ENCODE results near the gene C22orf39. TPM values are rescaled to one million over a fixed set of nuclear protein-coding genes. Genes with fewer than 3 reads are reported as not detected.
A peak's percentile ranks its signal among the peaks of the same experiment; 100 is the strongest.
"Not testable (repeated sequence)": the region's sequence is repeated elsewhere in the genome, so short reads cannot be mapped to it uniquely, and the experiment has no call there.

The C22orf39 gene
- total and polyA plus RNA-seq, 2 donors = 34.2 to 75.0 TPM

- Histone ChIP-seq H3K4me1 (ENCODE audit: insufficient read depth) (no peaks in the 10 kb centered on the region), H3K36me3 (ENCODE audit: insufficient read depth) (peaks cover 3% of the 10 kb centered on the region), H3K27ac (ENCODE audit: low read depth) (no peak overlapping the region), H3K4me3 (ENCODE audit: low read depth, low read length) (no peak overlapping the region)
- no peak for DNase-seq (ENCODE audit: extremely low spot score)
- 79% methylated on average over 6 of the region's 6 CpGs for WGBS
Measured at GRCh38 chr22:19454156-19454555, 6.6 kb upstream of the C22orf39 start.

GRCh38 chr22:19453718-19454117, 6.2 kb upstream of the C22orf39 start:
- H3K27ac ChIP-seq (ENCODE audit: low read depth) = no peak overlapping the region
- peaks cover 3% of the 10 kb centered on the region for H3K36me3 ChIP-seq (ENCODE audit: insufficient read depth)
- no peak for DNase-seq (ENCODE audit: extremely low spot score)
- H3K4me1 ChIP-seq (ENCODE audit: insufficient read depth) = no peaks in the 10 kb centered on the region
- 97% methylated on average over 5 of the region's 5 CpGs for WGBS
- no peak overlapping the region for H3K4me3 ChIP-seq (ENCODE audit: low read depth, low read length)

GRCh38 chr22:19451570-19451969, 4.1 kb upstream of the C22orf39 start:
- no peak overlapping the region for H3K4me3 ChIP-seq (ENCODE audit: low read depth, low read length)
- no peaks in the 10 kb centered on the region for H3K4me1 ChIP-seq (ENCODE audit: insufficient read depth)
- peaks cover 1% of the 10 kb centered on the region for H3K36me3 ChIP-seq (ENCODE audit: insufficient read depth)
- 98% methylated on average over 4 of the region's 4 CpGs for WGBS
- no peak for DNase-seq (ENCODE audit: extremely low spot score)
- H3K27ac ChIP-seq (ENCODE audit: low read depth) = no peak overlapping the region

GRCh38 chr22:19450363-19451175, 3.1 kb upstream of the C22orf39 start:
- 88% methylated on average over 8 of the region's 8 CpGs for WGBS

GRCh38 chr22:19449422-19449767, 1.9 kb upstream of the C22orf39 start:
- Histone ChIP-seq H3K4me3 (ENCODE audit: low read depth, low read length) (no peak overlapping the region), H3K36me3 (ENCODE audit: insufficient read depth) (no peaks in the 10 kb centered on the region), H3K27ac (ENCODE audit: low read depth) (no peak overlapping the region), H3K4me1 (ENCODE audit: insufficient read depth) (no peaks in the 10 kb centered on the region)
- WGBS = 83% methylated on average over 2 of the region's 2 CpGs
- no peak for DNase-seq (ENCODE audit: extremely low spot score)

More at GRCh38 chr22:19450363-19451175, 3.1 kb upstream of the C22orf39 start:
- no peak overlapping the region for H3K4me3 ChIP-seq (ENCODE audit: low read depth, low read length)
- H3K27ac ChIP-seq (ENCODE audit: low read depth) = no peak overlapping the region
- H3K4me1 ChIP-seq (ENCODE audit: insufficient read depth) = no peaks in the 10 kb centered on the region
- no peak for DNase-seq (ENCODE audit: extremely low spot score)
- H3K36me3 ChIP-seq (ENCODE audit: insufficient read depth) = no peaks in the 10 kb centered on the region

GRCh38 chr22:19448739-19449421, 1.4 kb upstream of the C22orf39 start:
- Histone ChIP-seq H3K36me3 (ENCODE audit: insufficient read depth) (no peaks in the 10 kb centered on the region), H3K27ac (ENCODE audit: low read depth) (no peak overlapping the region), H3K4me1 (ENCODE audit: insufficient read depth) (no peaks in the 10 kb centered on the region), H3K4me3 (ENCODE audit: low read depth, low read length) (no peak overlapping the region)
- 74% methylated on average over 5 of the region's 5 CpGs for WGBS
- no peak for DNase-seq (ENCODE audit: extremely low spot score)

- WGBS = 13% methylated on average over 14 of the region's 14 CpGs
- peak overlapping the region; percentile 57 for H3K27ac ChIP-seq (ENCODE audit: low read depth)
- no peaks in the 10 kb centered on the region for H3K36me3 ChIP-seq (ENCODE audit: insufficient read depth)
- peak; percentile 25 for DNase-seq (ENCODE audit: extremely low spot score)
- no peaks in the 10 kb centered on the region for H3K4me1 ChIP-seq (ENCODE audit: insufficient read depth)
- H3K4me3 ChIP-seq (ENCODE audit: low read depth, low read length) = peak overlapping the region; percentile 79
Measured at GRCh38 chr22:19448076-19448607, 631 bp upstream of the C22orf39 start.

- H3K36me3 ChIP-seq (ENCODE audit: insufficient read depth) = no peaks in the 10 kb centered on the region
- DNase-seq (ENCODE audit: extremely low spot score) = no peak
- H3K4me1 ChIP-seq (ENCODE audit: insufficient read depth) = no peaks in the 10 kb centered on the region
- H3K4me3 ChIP-seq (ENCODE audit: low read depth, low read length) = peak overlapping the region; percentile 79
- H3K27ac ChIP-seq (ENCODE audit: low read depth) = peak overlapping the region; percentile 89
- WGBS = 23% methylated on average over 22 of the region's 22 CpGs
Measured at GRCh38 chr22:19446603-19447329, 745 bp downstream of the C22orf39 start.

- H3K4me3 ChIP-seq (ENCODE audit: low read depth, low read length); DNase-seq (ENCODE audit: extremely low spot score); H3K4me1 ChIP-seq (ENCODE audit: insufficient read depth); H3K36me3 ChIP-seq (ENCODE audit: insufficient read depth); H3K27ac ChIP-seq (ENCODE audit: low read depth): not testable (repeated sequence)
- WGBS = 90% methylated on average over 9 of the region's 9 CpGs
Measured at GRCh38 chr22:19445279-19445982, 2.1 kb downstream of the C22orf39 start.

GRCh38 chr22:19443544-19444211, 3.8 kb downstream of the C22orf39 start:
- 88% methylated on average over 7 of the region's 7 CpGs for WGBS
- no peak for DNase-seq (ENCODE audit: extremely low spot score)
- H3K4me1 ChIP-seq (ENCODE audit: insufficient read depth) = no peaks in the 10 kb centered on the region
- no peak overlapping the region for H3K4me3 ChIP-seq (ENCODE audit: low read depth, low read length)
- H3K36me3 ChIP-seq (ENCODE audit: insufficient read depth) = no peaks in the 10 kb centered on the region
- H3K27ac ChIP-seq (ENCODE audit: low read depth) = no peak overlapping the region

- no peak overlapping the region for H3K4me3 ChIP-seq (ENCODE audit: low read depth, low read length)
- H3K36me3 ChIP-seq (ENCODE audit: insufficient read depth) = no peaks in the 10 kb centered on the region
- 97% methylated on average over 2 of the region's 2 CpGs for WGBS
- no peak for DNase-seq (ENCODE audit: extremely low spot score)
- H3K4me1 ChIP-seq (ENCODE audit: insufficient read depth) = no peaks in the 10 kb centered on the region
- H3K27ac ChIP-seq (ENCODE audit: low read depth) = no peak overlapping the region
Measured at GRCh38 chr22:19442166-19442565, 5.3 kb downstream of the C22orf39 start.

GRCh38 chr22:19440411-19441195, 6.9 kb downstream of the C22orf39 start:
- no peak for DNase-seq (ENCODE audit: extremely low spot score)
- 87% methylated on average over 8 of the region's 8 CpGs for WGBS
- Histone ChIP-seq H3K36me3 (ENCODE audit: insufficient read depth) (no peaks in the 10 kb centered on the region), H3K4me1 (ENCODE audit: insufficient read depth) (no peaks in the 10 kb centered on the region), H3K27ac (ENCODE audit: low read depth) (no peak overlapping the region), H3K4me3 (ENCODE audit: low read depth, low read length) (no peak overlapping the region)

All from urinary bladder (tissue), 4 donors.